ENCODE results near the gene SORCS2. TPM values are rescaled to one million over a fixed set of nuclear protein-coding genes. Genes with fewer than 3 reads are reported as not detected.

Gene SORCS2
- total RNA-seq, 4 donors from 2014 or later, result 0.53 to 9.9 (median 0.90) TPM

DNA sequence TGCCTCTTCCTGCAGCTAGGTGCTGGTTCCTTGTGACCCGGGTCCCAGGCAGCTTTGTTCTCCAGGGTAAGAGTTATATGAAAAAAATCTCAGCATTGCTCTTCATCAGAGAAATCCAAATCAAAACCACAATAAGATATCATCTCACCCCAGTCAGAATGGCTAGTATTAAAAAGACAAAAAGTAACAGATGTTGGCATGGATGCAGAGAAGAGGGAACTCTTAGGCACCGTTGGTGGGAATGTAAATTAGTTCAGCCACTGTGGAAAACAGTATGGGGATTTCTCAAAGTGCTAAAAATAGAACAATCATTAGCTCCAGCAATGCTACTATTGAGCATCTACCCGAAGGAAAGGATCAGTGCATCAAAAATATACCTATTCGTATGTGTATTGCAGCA, 61.5 kb downstream of the SORCS2 start:
- TF ChIP-seq, protein P1, sequence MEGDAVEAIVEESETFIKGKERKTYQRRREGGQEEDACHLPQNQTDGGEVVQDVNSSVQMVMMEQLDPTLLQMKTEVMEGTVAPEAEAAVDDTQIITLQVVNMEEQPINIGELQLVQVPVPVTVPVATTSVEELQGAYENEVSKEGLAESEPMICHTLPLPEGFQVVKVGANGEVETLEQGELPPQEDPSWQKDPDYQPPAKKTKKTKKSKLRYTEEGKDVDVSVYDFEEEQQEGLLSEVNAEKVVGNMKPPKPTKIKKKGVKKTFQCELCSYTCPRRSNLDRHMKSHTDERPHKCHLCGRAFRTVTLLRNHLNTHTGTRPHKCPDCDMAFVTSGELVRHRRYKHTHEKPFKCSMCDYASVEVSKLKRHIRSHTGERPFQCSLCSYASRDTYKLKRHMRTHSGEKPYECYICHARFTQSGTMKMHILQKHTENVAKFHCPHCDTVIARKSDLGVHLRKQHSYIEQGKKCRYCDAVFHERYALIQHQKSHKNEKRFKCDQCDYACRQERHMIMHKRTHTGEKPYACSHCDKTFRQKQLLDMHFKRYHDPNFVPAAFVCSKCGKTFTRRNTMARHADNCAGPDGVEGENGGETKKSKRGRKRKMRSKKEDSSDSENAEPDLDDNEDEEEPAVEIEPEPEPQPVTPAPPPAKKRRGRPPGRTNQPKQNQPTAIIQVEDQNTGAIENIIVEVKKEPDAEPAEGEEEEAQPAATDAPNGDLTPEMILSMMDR (IDR thresholded peaks at IDR 0.05), result no peak
- TF ChIP-seq POLR2A (IDR thresholded peaks at IDR 0.05), result no peak
- Histone ChIP-seq H3K4me1 (peaks cover 0 to 5% (median 0%) of the 10 kb centered on the region in 4 donors), H3K9me3 (no peaks in the 10 kb centered on the region), H3K36me3 (no peaks in the 10 kb centered on the region), H3K27me3 (no peaks in the 10 kb centered on the region), H3K27ac (no peak overlapping the region), H3K4me3 (no peak overlapping the region)
- no peak for DNase-seq

DNA sequence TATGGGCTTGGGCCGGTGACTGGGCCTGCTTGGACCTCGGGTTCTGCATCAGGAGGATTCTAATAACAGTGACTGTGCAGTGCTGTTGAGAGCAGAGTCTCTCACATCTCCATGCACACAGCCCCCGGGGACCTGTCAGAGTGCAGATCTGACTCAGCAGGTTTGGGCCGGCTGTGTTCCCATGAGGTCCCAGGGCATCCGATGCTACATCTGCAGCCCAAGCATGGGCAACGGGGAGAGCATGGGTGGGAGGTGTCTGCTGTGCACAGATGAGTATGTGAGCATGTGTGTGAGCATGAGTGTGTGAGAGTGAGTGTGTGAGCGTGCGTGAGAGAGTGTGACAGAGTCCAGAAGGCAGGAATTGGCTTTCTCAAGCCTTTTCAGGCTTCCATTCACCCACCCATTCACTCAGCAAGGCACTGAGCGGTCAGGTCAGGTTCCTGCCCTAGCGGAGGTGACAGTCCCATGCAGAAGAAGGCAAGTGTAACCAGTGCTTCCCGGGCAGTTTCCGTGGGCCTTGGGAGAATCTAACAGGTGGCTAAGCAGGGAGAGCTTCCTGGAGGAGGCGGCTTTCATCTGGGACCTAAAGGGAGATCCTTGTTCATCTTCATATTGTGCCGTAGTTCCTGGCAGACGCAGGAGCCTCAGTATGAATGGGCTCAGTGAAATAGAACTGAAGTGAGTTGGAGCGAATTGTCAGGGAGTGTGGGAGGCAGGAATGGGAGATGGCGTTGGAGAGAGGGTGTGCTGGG, 62.6 kb downstream of the SORCS2 start:
- TF ChIP-seq, protein P1 (IDR thresholded peaks at IDR 0.05), result no peak
- DNase-seq, result no peak

DNA sequence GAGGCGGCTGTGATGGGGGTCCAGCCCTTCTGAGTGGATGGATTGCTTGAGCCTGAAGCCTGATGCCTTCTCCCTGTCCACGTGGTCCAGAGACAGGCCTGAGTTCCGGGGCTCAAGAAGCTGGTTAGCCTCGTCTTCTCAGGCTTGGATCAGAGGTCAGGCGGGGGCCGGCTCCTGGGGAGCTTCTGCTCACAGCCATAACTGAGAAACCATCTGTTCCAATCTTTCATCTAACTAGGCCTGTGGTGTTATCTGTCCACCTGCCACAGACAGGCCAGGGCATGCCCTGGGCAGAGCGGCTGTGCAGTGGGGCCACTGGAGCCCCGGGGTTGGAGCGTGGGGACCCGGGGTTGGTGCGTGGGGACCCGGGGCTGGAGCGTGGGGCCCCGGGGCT, 63.1 kb downstream of the SORCS2 start:
- no peaks in the 10 kb centered on the region for H3K27me3 ChIP-seq
- no peaks in the 10 kb centered on the region for H3K36me3 ChIP-seq
- H3K9me3 ChIP-seq, result peaks cover 0 to 8% (median 0%) of the 10 kb centered on the region in 4 donors
- DNase-seq, result no peak
- TF ChIP-seq, protein P1 (IDR thresholded peaks at IDR 0.05), result no peak
- no peak for TF ChIP-seq POLR2A (IDR thresholded peaks at IDR 0.05)
- no peak overlapping the region for H3K4me3 ChIP-seq
- no peaks in the 10 kb centered on the region for H3K4me1 ChIP-seq
- no peak overlapping the region for H3K27ac ChIP-seq

More for the DNA sequence above, 62.6 kb downstream of the SORCS2 start:
- no peaks in the 10 kb centered on the region for H3K36me3 ChIP-seq
- peaks cover 0 to 1% (median 0%) of the 10 kb centered on the region in 4 donors for H3K4me1 ChIP-seq
- H3K27ac ChIP-seq, result no peak overlapping the region
- H3K4me3 ChIP-seq, result no peak overlapping the region
- no peaks in the 10 kb centered on the region for H3K27me3 ChIP-seq
- peaks cover 0 to 7% (median 0%) of the 10 kb centered on the region in 4 donors for H3K9me3 ChIP-seq

DNA sequence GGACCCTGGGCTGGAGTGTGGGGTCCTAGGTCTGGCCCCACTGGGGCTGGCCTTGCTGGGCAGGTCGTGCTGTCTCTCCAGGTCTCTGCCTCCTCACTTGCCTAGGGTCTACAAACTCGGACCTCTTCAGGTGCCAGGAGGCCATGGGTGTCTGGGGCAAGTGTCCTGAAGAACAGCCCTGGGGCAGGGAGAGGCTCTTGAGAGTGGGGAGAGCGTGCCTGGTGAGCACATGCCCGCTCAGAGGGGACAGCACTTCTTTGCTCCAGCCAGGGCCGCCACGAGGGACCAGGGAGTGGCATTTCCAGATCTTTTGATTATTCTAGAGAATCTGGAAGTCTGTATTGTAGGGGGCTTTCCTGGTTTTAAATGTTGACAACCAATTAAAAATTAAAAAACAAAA, 63.7 kb downstream of the SORCS2 start:
- no peaks in the 10 kb centered on the region for H3K36me3 ChIP-seq
- peaks cover 0 to 8% (median 0%) of the 10 kb centered on the region in 4 donors for H3K9me3 ChIP-seq
- TF ChIP-seq POLR2A (IDR thresholded peaks at IDR 0.05), result no peak
- TF ChIP-seq, protein P1 (IDR thresholded peaks at IDR 0.05), result no peak
- no peak overlapping the region for H3K27ac ChIP-seq
- no peaks in the 10 kb centered on the region for H3K27me3 ChIP-seq
- H3K4me1 ChIP-seq, result no peaks in the 10 kb centered on the region
- H3K4me3 ChIP-seq, result no peak overlapping the region
- DNase-seq, result no peak

DNA sequence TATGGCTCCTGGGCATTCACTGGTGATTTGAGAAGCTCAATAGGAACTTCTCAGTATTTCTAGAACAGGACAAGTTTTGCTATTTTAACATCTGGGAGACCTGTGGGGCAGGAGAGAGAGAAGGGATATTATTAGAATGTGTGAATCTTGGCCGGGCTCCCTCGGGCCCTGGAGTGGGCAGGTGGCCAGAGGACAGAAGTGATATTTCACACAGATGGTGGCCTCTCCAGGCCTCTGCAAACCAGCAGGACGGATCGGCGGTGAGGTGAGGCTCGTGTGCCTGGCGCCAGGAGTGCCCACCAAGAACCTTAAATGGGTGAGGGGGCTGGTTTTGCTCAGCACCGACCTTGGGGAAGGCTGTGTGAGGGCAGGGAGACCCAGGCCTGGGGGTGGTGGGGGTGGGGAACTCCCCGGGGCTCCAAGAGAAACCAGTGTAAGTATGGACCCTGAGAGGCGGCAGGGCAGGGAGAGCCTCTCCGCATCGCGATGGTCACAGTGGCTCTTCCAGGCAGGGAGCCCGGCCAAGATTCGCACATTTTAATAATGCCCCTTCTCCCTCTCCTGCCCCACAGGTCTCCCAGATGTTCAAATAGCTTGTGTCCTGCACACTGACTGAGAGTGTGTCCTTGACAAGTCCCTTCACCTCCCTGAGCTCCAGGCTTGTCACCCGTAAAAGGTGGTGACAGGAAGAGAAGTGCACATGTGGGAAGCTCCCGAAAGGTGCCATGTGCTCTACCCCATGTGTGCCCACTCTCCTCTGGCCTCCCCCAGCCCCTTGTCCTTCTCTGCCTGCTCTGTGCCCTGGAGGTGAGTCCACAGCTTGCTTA, 64.9 kb downstream of the SORCS2 start:
- H3K9me3 ChIP-seq, result peaks cover 0 to 8% (median 0%) of the 10 kb centered on the region in 4 donors
- no peak overlapping the region for H3K27ac ChIP-seq
- no peak for DNase-seq
- no peaks in the 10 kb centered on the region for H3K27me3 ChIP-seq
- TF ChIP-seq, protein P1 (IDR thresholded peaks at IDR 0.05), result no peak
- TF ChIP-seq POLR2A (IDR thresholded peaks at IDR 0.05), result no peak
- H3K36me3 ChIP-seq, result no peaks in the 10 kb centered on the region
- no peak overlapping the region for H3K4me3 ChIP-seq
- H3K4me1 ChIP-seq, result no peaks in the 10 kb centered on the region

All from Peyer's patch (tissue), 4 donors.